Esophagus squamous epithelium (tissue), 5 donors: ENCODE data around the gene C18orf32. TPM values are rescaled to one million over a fixed set of nuclear protein-coding genes. Genes with fewer than 3 reads are reported as not detected.

ENCODE experiments used
- DNase-seq: peaks from one replicate; lab custom pipeline; 2025; lab: John Stamatoyannopoulos, UW
- H3K27ac ChIP-seq, 4 donors: fragments of 200-600 bp; sonication (generic); one replicate each; pipeline ENCODE4 v1.5.1; 2016 to 2019; ENCODE audit warnings: mild to moderate bottlenecking in 1 of 4
- H3K27me3 ChIP-seq, 4 donors: fragments of 200-600 bp; sonication (generic); 1 replicate in 3 of 4; 2 replicates in 1 of 4; pipeline versions ENCODE4 v1.5.1 to v1.6.0; 2017 to 2021; ENCODE audit warnings: antibody characterized with exemption in 1 of 4
- H3K36me3 ChIP-seq, 3 donors: fragments of 200-600 bp; sonication (generic); one replicate each; pipeline ENCODE4 v1.5.1; 2016 to 2019
- H3K4me1 ChIP-seq, 3 donors: fragments of 200-600 bp; sonication (generic); one replicate each; pipeline ENCODE4 v1.5.1; 2017 to 2019
- H3K4me3 ChIP-seq, 4 donors: fragments of 200-600 bp; sonication (generic); 1 replicate in 3 of 4; 2 replicates in 1 of 4; pipeline ENCODE4 v1.5.1; 2016 to 2019; ENCODE audit warnings: mild to moderate bottlenecking in 2 of 4, moderate library complexity in 1 of 4
- H3K9me3 ChIP-seq, 3 donors: fragments of 200-600 bp; sonication (generic); one replicate each; pipeline ENCODE4 v1.5.1; 2016 to 2019
- POLR2A ChIP-seq, 4 donors: fragments of 450-650 bp; IDR thresholded peaks; one replicate each; pipeline ENCODE4 v1.6.1; 2017; ENCODE audit warnings: antibody characterized with exemption in 4 of 4, mild to moderate bottlenecking in 4 of 4, moderate library complexity in 3 of 4
- WGBS, 2 donors: methylation state at CpG; one replicate each; pipeline ENCODE4 v1.1.5; 2018; 5-methylcytosine and 5-hydroxymethylcytosine counted together
- intact Hi-C: fragments of 100-400 bp; cut with DNase I; formaldehyde crosslinking; loops from one replicate; pipeline ENCODE4 v1.15.0; 2022
- total RNA-seq, 4 donors: library from RNA; depleted of rRNA; stranded (reverse); fragments of >200 nt; gene quantifications; one replicate each; pipeline ENCODE4 v1.1.0, GENCODE V29; 2016
- TF ChIP-seq, protein P1 (sequence below), 6 experiments: fragments of 450-650 bp in 4 of 6; fragments of 200-600 bp in 2 of 6; sonication (generic) in 2 of 6; IDR thresholded peaks; one replicate each; pipeline ENCODE4 v1.5.1; 2016 to 2019; ENCODE audit warnings: antibody characterized with exemption in 6 of 6, mild to moderate bottlenecking in 4 of 6, moderate library complexity in 4 of 6
- donor health status: DM: yes; HTN: yes; CAD: no.

C18orf32 gene
- total RNA-seq, 4 donors from 2014 or later: 13.6 to 25.6 (median 19.6) TPM

DNA sequence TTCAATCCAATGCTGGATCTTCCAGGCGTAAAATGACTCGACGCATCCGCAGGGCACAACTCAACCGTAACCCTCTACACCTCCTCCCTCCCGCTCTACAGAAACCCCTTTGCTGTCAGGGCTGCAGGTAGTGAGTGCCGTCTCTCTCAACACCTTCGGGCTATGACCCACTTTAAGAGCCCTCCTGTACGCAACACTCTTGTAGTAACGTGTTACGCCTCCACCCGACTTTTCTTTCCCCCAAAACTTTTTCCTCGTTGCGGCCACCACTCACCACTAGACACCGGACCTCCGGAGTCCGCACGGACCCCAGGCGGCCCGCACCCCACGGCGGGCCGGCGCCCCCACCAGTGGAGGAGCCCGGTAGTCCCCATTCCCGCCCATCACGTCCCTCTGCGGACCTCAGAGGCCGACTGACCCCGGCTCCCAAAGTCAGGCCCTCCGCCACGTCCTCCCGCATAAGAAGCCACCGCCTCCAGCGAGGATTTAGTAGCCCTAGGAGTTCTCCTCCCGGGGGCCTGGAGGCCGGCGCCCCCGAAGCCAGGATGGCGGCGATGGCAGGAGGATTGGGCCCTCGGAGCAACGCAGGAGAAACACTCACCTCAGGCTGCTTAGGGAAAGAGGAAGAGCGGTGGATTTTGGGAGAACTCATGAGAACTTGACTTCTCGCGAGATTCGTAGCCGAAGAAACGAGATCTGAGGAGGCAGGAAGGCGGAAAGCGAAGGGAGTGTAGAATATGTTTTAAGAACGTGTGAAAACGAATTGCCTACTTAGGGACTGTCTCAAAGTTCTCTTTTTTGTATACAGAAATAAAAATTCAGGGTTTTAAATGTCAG lies 5.0 kb upstream of the C18orf32 start, which contains the start of gene RPL17:
Gene RPL17, minus strand, starts transcription at position 609 of the 837 bp plus-strand sequence.
- Histone ChIP-seq H3K27me3 (no peaks in the 10 kb centered on the region), H3K9me3 (no peaks in the 10 kb centered on the region), H3K36me3 (peaks cover 8 to 40% (median 21%) of the 10 kb centered on the region in 3 donors), H3K4me1 (peaks cover 0 to 51% (median 30%) of the 10 kb centered on the region in 3 donors), H3K27ac (peak within 1 kb of the TSS; percentile 93 to 98 (median 96)), H3K4me3 (peak within 1 kb of the TSS; percentile 77 to 92 (median 89))
- WGBS, 2 donors: 0% methylated on average over 31 to 35 of the region's 53 CpGs
- TF ChIP-seq, protein P1, sequence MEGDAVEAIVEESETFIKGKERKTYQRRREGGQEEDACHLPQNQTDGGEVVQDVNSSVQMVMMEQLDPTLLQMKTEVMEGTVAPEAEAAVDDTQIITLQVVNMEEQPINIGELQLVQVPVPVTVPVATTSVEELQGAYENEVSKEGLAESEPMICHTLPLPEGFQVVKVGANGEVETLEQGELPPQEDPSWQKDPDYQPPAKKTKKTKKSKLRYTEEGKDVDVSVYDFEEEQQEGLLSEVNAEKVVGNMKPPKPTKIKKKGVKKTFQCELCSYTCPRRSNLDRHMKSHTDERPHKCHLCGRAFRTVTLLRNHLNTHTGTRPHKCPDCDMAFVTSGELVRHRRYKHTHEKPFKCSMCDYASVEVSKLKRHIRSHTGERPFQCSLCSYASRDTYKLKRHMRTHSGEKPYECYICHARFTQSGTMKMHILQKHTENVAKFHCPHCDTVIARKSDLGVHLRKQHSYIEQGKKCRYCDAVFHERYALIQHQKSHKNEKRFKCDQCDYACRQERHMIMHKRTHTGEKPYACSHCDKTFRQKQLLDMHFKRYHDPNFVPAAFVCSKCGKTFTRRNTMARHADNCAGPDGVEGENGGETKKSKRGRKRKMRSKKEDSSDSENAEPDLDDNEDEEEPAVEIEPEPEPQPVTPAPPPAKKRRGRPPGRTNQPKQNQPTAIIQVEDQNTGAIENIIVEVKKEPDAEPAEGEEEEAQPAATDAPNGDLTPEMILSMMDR (IDR thresholded peaks at IDR 0.05): peak in 1 of 6 experiments; percentile 23
- peak in 3 of 4 donors; percentile 94 to 96 (median 96) for TF ChIP-seq POLR2A (IDR thresholded peaks at IDR 0.05)
- DNase-seq: peak; percentile 62
- intact Hi-C loops: no loop called here

DNA sequence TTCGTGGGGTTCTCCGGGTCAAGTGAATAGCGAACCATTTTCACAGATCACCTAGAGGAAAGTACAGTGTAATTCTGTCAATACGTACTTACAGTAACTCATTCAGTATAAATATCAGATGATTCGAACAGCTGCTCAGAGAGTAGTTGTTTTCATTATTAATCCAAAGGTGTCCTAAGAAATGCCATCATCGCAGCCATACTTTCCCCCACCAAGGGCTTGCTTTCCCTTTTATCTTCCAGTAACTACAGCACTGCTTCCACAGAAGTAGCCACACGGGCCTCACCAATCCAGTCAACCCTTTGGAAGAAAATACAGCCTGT lies 4.5 kb upstream of the C18orf32 start:
- WGBS, 2 donors: 12 to 14% methylated on average over 7 of the region's 7 CpGs
- H3K4me1 ChIP-seq: peaks cover 0 to 51% (median 30%) of the 10 kb centered on the region in 3 donors
- intact Hi-C loops: no loop called here
- DNase-seq: no peak
- no peak for TF ChIP-seq POLR2A (IDR thresholded peaks at IDR 0.05)
- TF ChIP-seq, protein P1 (IDR thresholded peaks at IDR 0.05): no peak
- H3K36me3 ChIP-seq: peaks cover 8 to 40% (median 21%) of the 10 kb centered on the region in 3 donors
- H3K9me3 ChIP-seq: no peaks in the 10 kb centered on the region
- H3K27me3 ChIP-seq: no peaks in the 10 kb centered on the region
- H3K27ac ChIP-seq: peak overlapping the region; percentile 93 to 98 (median 96)
- H3K4me3 ChIP-seq: peak overlapping the region; percentile 77 to 92 (median 89)

DNA sequence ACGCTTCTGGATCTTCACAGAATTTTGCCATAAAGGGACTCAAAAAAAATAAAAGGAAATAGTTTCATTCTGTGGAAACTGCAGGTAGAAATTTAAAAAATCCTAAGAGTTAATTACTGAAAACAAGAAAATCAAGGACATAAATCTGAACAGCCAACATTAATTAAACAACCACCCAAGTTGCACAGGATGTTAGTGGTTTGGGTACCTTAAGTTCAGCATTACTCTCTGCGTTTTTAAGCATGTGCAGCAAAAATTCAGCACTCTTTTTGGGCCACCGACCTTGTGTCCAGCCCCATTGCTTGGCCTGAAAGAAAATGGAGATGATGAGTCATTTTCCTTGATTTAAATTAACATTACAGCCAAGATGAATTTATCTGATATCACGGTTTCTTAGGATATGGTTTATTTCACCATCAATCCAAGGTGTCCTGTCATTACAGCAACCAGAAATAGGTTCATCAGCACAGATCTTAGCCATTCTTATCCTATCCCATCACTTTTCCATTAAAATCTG lies 3.3 kb upstream of the C18orf32 start:
- intact Hi-C loops: no loop called here
- H3K36me3 ChIP-seq: peaks cover 8 to 40% (median 21%) of the 10 kb centered on the region in 3 donors
- DNase-seq: no peak
- H3K9me3 ChIP-seq: no peaks in the 10 kb centered on the region
- peak overlapping the region in 2 of 4 donors; percentile 77 to 88 for H3K4me3 ChIP-seq
- H3K27me3 ChIP-seq: no peaks in the 10 kb centered on the region
- H3K27ac ChIP-seq: peak overlapping the region in 3 of 4 donors; percentile 27 to 93 (median 30)
- peaks cover 5 to 62% (median 39%) of the 10 kb centered on the region in 3 donors for H3K4me1 ChIP-seq
- TF ChIP-seq POLR2A (IDR thresholded peaks at IDR 0.05): no peak
- TF ChIP-seq, protein P1 (IDR thresholded peaks at IDR 0.05): no peak
- 37 to 41% methylated on average over 4 of the region's 4 CpGs for WGBS, 2 donors

DNA sequence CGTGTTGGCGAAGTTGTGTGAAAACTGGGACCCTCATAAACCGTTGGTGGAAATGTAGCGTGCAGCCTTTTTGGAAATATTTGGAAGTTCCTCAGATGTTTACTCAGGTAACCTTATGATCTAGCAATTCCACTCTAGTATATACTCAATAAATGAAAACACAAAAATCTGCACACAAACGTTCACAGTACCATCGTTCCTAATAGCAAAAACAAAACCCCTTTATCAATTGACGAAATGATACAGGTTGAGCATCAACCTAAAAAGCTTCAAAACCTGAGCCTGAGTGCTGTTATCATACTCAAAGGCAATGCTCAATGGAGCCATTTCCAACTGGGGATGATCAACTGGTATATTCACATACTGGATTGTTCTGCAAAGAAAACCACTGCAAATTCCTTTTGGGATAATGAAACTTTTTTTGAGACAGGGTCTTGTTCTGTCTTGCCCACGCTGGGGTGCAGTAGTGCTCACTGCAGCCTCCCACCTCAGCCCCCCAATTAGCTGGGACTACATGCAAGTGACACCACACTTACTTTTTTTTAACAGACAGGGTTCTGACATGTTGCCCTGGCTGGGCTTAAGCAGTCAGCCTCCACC lies 777 bp upstream of the C18orf32 start:
- H3K9me3 ChIP-seq: no peaks in the 10 kb centered on the region
- peaks cover 5 to 70% (median 41%) of the 10 kb centered on the region in 3 donors for H3K4me1 ChIP-seq
- H3K36me3 ChIP-seq: peaks cover 8 to 50% (median 21%) of the 10 kb centered on the region in 3 donors
- no peak for DNase-seq
- peak overlapping the region in 3 of 4 donors; percentile 69 to 90 (median 79) for H3K4me3 ChIP-seq
- H3K27ac ChIP-seq: peak overlapping the region; percentile 93 to 99 (median 96)
- 57 to 61% methylated on average over 8 of the region's 8 CpGs for WGBS, 2 donors
- TF ChIP-seq, protein P1 (IDR thresholded peaks at IDR 0.05): no peak
- no peak for TF ChIP-seq POLR2A (IDR thresholded peaks at IDR 0.05)
- intact Hi-C loops: no loop called here
- H3K27me3 ChIP-seq: no peaks in the 10 kb centered on the region
